22Rv1 (cell line): ENCODE measurements around the gene PGM5.
"Not testable (repeated sequence)": the region's sequence is repeated elsewhere in the genome, so short reads cannot be mapped to it uniquely, and the experiment has no call there.

Source experiments
- CTCF ChIP-seq: fragments of 450-650 bp; IDR thresholded peaks from 2 replicates; pipeline ENCODE4 v1.5.1; 2017; ENCODE audit warnings: mild to moderate bottlenecking
- ZFX ChIP-seq: fragments of 450-650 bp; IDR thresholded peaks from 2 replicates; pipeline ENCODE4 v1.6.1; 2017; ENCODE audit warnings: antibody characterized with exemption, borderline replicate concordance

GRCh38 chr9:68343992-68344391 lies 12.4 kb upstream of the PGM5 start:
- TF ChIP-seq ZFX, CTCF: not testable (repeated sequence)
